ENCODE results near the gene TMC3. TPM values are rescaled to one million over a fixed set of nuclear protein-coding genes. Genes with fewer than 3 reads are reported as not detected.

Gene TMC3
- total and polyA plus RNA-seq, 4 donors = 0.03 TPM; not detected in 3

GRCh38 chr15:81322676-81323253 is 51.2 kb downstream of the TMC3 start:
- no peaks in the 10 kb centered on the region for H3K9me3 ChIP-seq (ENCODE audit: control insufficient read depth in 4 of 4, insufficient read depth in 3 of 4, low read length in 3 of 4)
- H3K9ac ChIP-seq (ENCODE audit: insufficient read depth in 1 of 2, low read length in 2 of 2) = no peak overlapping the region
- 73 to 77% methylated on average over 6 of the region's 6 CpGs for WGBS, 2 donors
- ATAC-seq (ENCODE audit: insufficient read depth, low FRiP score) (no peak), DNase-seq (no peak)
- TF ChIP-seq, protein P1, sequence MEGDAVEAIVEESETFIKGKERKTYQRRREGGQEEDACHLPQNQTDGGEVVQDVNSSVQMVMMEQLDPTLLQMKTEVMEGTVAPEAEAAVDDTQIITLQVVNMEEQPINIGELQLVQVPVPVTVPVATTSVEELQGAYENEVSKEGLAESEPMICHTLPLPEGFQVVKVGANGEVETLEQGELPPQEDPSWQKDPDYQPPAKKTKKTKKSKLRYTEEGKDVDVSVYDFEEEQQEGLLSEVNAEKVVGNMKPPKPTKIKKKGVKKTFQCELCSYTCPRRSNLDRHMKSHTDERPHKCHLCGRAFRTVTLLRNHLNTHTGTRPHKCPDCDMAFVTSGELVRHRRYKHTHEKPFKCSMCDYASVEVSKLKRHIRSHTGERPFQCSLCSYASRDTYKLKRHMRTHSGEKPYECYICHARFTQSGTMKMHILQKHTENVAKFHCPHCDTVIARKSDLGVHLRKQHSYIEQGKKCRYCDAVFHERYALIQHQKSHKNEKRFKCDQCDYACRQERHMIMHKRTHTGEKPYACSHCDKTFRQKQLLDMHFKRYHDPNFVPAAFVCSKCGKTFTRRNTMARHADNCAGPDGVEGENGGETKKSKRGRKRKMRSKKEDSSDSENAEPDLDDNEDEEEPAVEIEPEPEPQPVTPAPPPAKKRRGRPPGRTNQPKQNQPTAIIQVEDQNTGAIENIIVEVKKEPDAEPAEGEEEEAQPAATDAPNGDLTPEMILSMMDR (IDR thresholded peaks at IDR 0.05; ENCODE audit: control extremely low read depth, extremely low read depth) = no peak
- H3K36me3 ChIP-seq (ENCODE audit: control insufficient read depth in 4 of 4, insufficient read depth in 4 of 4, low read length in 4 of 4) = peaks cover 0 to 12% (median 3%) of the 10 kb centered on the region in 4 donors
- H3K4me3 ChIP-seq = no peak overlapping the region
- H3K27ac ChIP-seq (ENCODE audit: low read depth in 1 of 2, low read length in 1 of 2) = no peak overlapping the region
- H3K27me3 ChIP-seq (ENCODE audit: control insufficient read depth in 3 of 3, insufficient read depth in 3 of 3, low read length in 2 of 3) = no peaks in the 10 kb centered on the region
- peaks cover 0 to 9% (median 0%) of the 10 kb centered on the region in 5 donors for H3K4me1 ChIP-seq (ENCODE audit: control insufficient read depth in 5 of 5, insufficient read depth in 5 of 5, low read length in 5 of 5)

DNA sequence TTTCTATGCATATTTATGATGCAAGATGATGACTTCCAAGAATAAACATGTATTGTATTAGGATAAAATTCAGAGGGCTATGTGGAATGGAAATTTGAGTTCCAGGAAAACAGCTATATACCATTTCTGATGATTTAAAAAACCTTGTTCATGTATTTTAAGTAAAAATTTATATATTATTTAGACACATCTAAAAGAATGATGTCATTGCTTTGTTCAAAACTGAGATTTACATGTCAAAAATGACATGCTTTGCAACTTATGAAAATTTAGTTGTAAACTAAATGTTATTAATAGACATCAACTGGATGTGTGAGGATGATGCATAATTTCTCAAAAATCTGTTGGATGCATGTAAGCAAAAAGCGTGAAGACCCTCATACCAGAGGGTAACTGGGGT is 52.3 kb downstream of the TMC3 start:
- peaks cover 0 to 14% (median 3%) of the 10 kb centered on the region in 4 donors for H3K36me3 ChIP-seq (ENCODE audit: control insufficient read depth in 4 of 4, insufficient read depth in 4 of 4, low read length in 4 of 4)
- DNase-seq (no peak), ATAC-seq (ENCODE audit: insufficient read depth, low FRiP score) (no peak)
- H3K27me3 ChIP-seq (ENCODE audit: control insufficient read depth in 3 of 3, insufficient read depth in 3 of 3, low read length in 2 of 3) = no peaks in the 10 kb centered on the region
- no peak overlapping the region for H3K27ac ChIP-seq (ENCODE audit: low read depth in 1 of 2, low read length in 1 of 2)
- H3K4me3 ChIP-seq = no peak overlapping the region
- H3K9me3 ChIP-seq (ENCODE audit: control insufficient read depth in 4 of 4, insufficient read depth in 3 of 4, low read length in 3 of 4) = no peaks in the 10 kb centered on the region
- no peak overlapping the region for H3K9ac ChIP-seq (ENCODE audit: insufficient read depth in 1 of 2, low read length in 2 of 2)
- peaks cover 0 to 9% (median 0%) of the 10 kb centered on the region in 5 donors for H3K4me1 ChIP-seq (ENCODE audit: control insufficient read depth in 5 of 5, insufficient read depth in 5 of 5, low read length in 5 of 5)
- TF ChIP-seq, protein P1 (IDR thresholded peaks at IDR 0.05; ENCODE audit: control extremely low read depth, extremely low read depth) = no peak
- WGBS, 2 donors = 96 to 97% methylated on average over 1 of the region's 1 CpG

- Histone ChIP-seq H3K36me3 (ENCODE audit: control insufficient read depth in 4 of 4, insufficient read depth in 4 of 4, low read length in 4 of 4) (peaks cover 0 to 18% (median 3%) of the 10 kb centered on the region in 4 donors), H3K27me3 (ENCODE audit: control insufficient read depth in 3 of 3, insufficient read depth in 3 of 3, low read length in 2 of 3) (no peaks in the 10 kb centered on the region), H3K4me1 (ENCODE audit: control insufficient read depth in 5 of 5, insufficient read depth in 5 of 5, low read length in 5 of 5) (peaks cover 0 to 9% (median 4%) of the 10 kb centered on the region in 5 donors), H3K9me3 (ENCODE audit: control insufficient read depth in 4 of 4, insufficient read depth in 3 of 4, low read length in 3 of 4) (no peaks in the 10 kb centered on the region), H3K9ac (ENCODE audit: insufficient read depth in 1 of 2, low read length in 2 of 2) (no peak overlapping the region), H3K27ac (ENCODE audit: low read depth in 1 of 2, low read length in 1 of 2) (no peak overlapping the region), H3K4me3 (no peak overlapping the region)
- TF ChIP-seq, protein P1 (IDR thresholded peaks at IDR 0.05; ENCODE audit: control extremely low read depth, extremely low read depth) = no peak
- DNase-seq (no peak), ATAC-seq (ENCODE audit: insufficient read depth, low FRiP score) (no peak)
- WGBS, 2 donors = 93 to 98% methylated on average over 6 of the region's 6 CpGs
Measured at GRCh38 chr15:81317642-81318017, 56.4 kb downstream of the TMC3 start.

- WGBS, 2 donors = 86 to 94% methylated on average over 3 of the region's 3 CpGs
- ATAC-seq (ENCODE audit: insufficient read depth, low FRiP score) (no peak), DNase-seq (no peak)
- no peaks in the 10 kb centered on the region for H3K9me3 ChIP-seq (ENCODE audit: control insufficient read depth in 4 of 4, insufficient read depth in 3 of 4, low read length in 3 of 4)
- peaks cover 0 to 18% (median 7%) of the 10 kb centered on the region in 4 donors for H3K36me3 ChIP-seq (ENCODE audit: control insufficient read depth in 4 of 4, insufficient read depth in 4 of 4, low read length in 4 of 4)
- no peaks in the 10 kb centered on the region for H3K27me3 ChIP-seq (ENCODE audit: control insufficient read depth in 3 of 3, insufficient read depth in 3 of 3, low read length in 2 of 3)
- no peak overlapping the region for H3K4me3 ChIP-seq
- no peak overlapping the region for H3K9ac ChIP-seq (ENCODE audit: insufficient read depth in 1 of 2, low read length in 2 of 2)
- TF ChIP-seq, protein P1 (IDR thresholded peaks at IDR 0.05; ENCODE audit: control extremely low read depth, extremely low read depth) = no peak
- H3K4me1 ChIP-seq (ENCODE audit: control insufficient read depth in 5 of 5, insufficient read depth in 5 of 5, low read length in 5 of 5) = peaks cover 0 to 9% (median 4%) of the 10 kb centered on the region in 5 donors
- H3K27ac ChIP-seq (ENCODE audit: low read depth in 1 of 2, low read length in 1 of 2) = no peak overlapping the region
Measured at GRCh38 chr15:81316267-81316666, 57.7 kb downstream of the TMC3 start.

Measured in lung (tissue), 12 donors.